Ectodermal cell (in vitro differentiated cells): ENCODE measurements around the gene HLX. TPM values are rescaled to one million over a fixed set of nuclear protein-coding genes. Genes with fewer than 3 reads are reported as not detected.
A peak's percentile ranks its signal among the peaks of the same experiment; 100 is the strongest.

Experiments
- H3K27ac ChIP-seq: 2 replicates; pipeline ENCODE4 v1.7.0; 2013; ENCODE audit warnings: mild to moderate bottlenecking, low read depth, low read length; ENCODE audit not compliant: insufficient read depth, poor library complexity, severe bottlenecking
- H3K27me3 ChIP-seq: 2 replicates; pipeline ENCODE4 v1.7.0; 2013; ENCODE audit warnings: mild to moderate bottlenecking, low read length; ENCODE audit not compliant: insufficient read depth, control insufficient read depth, poor library complexity, severe bottlenecking
- H3K36me3 ChIP-seq: one replicate; pipeline ENCODE4 v1.7.0; 2013; ENCODE audit warnings: low read length; ENCODE audit not compliant: control insufficient read depth, insufficient read depth
- H3K4me1 ChIP-seq: one replicate; pipeline ENCODE4 v1.7.0; 2013; ENCODE audit warnings: low read length; ENCODE audit not compliant: control insufficient read depth, insufficient read depth
- H3K4me3 ChIP-seq: 2 replicates; pipeline ENCODE4 v1.7.0; 2013; ENCODE audit warnings: low read depth, low read length, control low read depth; ENCODE audit not compliant: insufficient read depth
- H3K9me3 ChIP-seq: 2 replicates; pipeline ENCODE4 v1.7.0; 2013; ENCODE audit warnings: mild to moderate bottlenecking, low read length, moderate library complexity; ENCODE audit not compliant: control insufficient read depth
- WGBS, 2 experiments: methylation state at CpG; one replicate each; pipeline ENCODE4 v1.1.7; 2013; ENCODE audit warnings: missing lambda C conversion rate in 2 of 2; 5-methylcytosine and 5-hydroxymethylcytosine counted together
- polyA plus RNA-seq, 4 experiments: library from polyadenylated mRNA; stranded (reverse); fragments of 50-300 nt; gene quantifications; one replicate each; pipeline ENCODE4 v1.2.3, GENCODE V29; 2013

The HLX gene, protein sequence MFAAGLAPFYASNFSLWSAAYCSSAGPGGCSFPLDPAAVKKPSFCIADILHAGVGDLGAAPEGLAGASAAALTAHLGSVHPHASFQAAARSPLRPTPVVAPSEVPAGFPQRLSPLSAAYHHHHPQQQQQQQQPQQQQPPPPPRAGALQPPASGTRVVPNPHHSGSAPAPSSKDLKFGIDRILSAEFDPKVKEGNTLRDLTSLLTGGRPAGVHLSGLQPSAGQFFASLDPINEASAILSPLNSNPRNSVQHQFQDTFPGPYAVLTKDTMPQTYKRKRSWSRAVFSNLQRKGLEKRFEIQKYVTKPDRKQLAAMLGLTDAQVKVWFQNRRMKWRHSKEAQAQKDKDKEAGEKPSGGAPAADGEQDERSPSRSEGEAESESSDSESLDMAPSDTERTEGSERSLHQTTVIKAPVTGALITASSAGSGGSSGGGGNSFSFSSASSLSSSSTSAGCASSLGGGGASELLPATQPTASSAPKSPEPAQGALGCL
- not detected for polyA plus RNA-seq (2013, experiment 1 of 4)
- not detected for polyA plus RNA-seq (2013, experiment 2 of 4)
- 0.16 TPM for polyA plus RNA-seq (2013, experiment 3 of 4)
- 0.49 TPM for polyA plus RNA-seq (2013, experiment 4 of 4)

DNA sequence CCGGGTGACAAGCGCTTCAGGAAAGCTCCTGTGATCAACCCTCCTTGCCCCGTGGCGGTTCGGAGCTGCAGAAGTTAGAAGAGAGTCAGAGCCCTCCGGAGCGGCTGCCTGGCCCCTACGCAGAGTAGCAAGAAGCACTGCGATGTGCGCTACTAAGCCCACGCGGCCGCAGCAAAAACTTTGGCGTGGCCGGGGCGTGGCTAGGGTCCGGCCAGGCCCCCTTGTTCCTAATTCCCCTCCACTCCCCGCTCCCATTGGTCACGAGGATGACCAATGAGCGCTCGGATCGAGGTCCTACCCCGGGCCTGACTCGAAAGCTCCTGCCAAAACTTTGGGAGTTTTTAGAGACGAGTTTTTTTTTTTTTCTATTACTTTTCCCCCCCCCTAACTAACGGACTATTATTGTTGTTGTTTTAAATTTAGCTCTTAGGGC, at the start of gene HLX:
Gene HLX, plus strand, starts transcription at position 368 of the 433 bp plus-strand sequence. CDS start 415 bp downstream, outside the sequence.
- H3K27ac ChIP-seq, result no peak within 1 kb of the TSS

DNA sequence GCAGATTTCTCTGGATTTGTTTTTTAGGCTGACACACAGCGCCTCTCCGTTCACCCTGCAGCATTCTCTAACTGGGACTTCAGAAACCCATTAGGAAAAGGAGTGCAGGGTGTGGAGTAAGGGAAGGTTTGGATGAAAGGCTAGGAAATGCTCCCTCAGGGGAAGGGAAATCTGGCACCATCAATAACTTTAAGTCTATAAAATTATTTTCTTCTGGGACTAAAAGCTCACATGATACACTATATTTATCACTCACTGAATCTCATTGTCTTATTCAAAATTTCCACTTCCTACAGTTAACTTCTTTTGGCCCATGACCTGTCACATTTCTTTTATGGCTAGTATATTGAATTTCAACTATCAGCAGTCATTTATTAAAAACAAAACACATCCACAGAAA, 45.8 kb upstream of the HLX start:
- Histone ChIP-seq H3K27ac (no peak overlapping the region), H3K4me3 (no peak overlapping the region), H3K36me3 (no peaks in the 10 kb centered on the region), H3K9me3 (no peaks in the 10 kb centered on the region), H3K27me3 (no peaks in the 10 kb centered on the region), H3K4me1 (no peaks in the 10 kb centered on the region)
- WGBS, 2 experiments, result 84 to 88% methylated on average over 2 of the region's 2 CpGs

More for the DNA sequence above, at the start of gene HLX:
- Histone ChIP-seq H3K36me3 (no peaks in the 10 kb centered on the region), H3K27me3 (peaks cover 100% of the 10 kb centered on the region), H3K4me3 (peak within 1 kb of the TSS; percentile 31), H3K4me1 (peaks cover 14% of the 10 kb centered on the region), H3K9me3 (no peaks in the 10 kb centered on the region)
- WGBS, 2 experiments, result 0 to 1% methylated on average over 19 to 23 of the region's 26 CpGs

DNA sequence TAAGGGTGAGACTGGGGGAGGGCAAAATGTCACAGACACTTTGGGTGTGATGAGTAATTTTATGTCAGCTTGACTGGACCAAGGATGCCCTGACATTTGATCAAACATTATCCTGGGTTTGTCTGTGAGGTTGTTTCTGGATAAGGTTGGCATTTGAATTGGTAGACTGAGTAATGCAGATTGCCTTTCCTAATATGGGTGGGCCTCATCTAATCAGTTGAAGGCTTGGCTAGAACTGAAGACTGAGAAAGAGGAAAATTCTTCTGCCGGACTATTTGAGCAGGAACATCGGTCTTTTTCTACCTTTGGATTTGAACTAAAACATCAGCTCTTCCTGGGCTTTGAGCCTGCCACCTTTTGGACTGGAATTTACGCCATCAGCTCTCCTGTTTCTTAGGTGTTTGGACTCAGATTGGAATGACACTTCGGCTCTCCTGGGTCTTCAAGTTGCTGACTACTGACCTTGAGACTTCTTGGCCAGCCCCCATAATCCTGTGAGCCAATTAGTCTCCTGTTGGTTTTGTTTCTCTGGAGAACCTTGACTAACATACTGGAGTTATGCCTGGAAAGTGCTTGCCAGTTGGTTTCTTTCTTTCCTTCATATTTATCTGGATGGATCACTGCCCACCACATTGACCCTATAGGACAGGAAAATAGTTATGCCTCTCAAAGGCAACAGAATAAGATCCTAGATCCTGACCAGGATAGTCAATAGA, 44.9 kb upstream of the HLX start:
- H3K4me3 ChIP-seq, result no peak overlapping the region
- H3K27ac ChIP-seq, result no peak overlapping the region
- H3K36me3 ChIP-seq, result no peaks in the 10 kb centered on the region
- WGBS, 2 experiments, result 91 to 92% methylated on average over 4 of the region's 4 CpGs
- H3K9me3 ChIP-seq, result no peaks in the 10 kb centered on the region
- no peaks in the 10 kb centered on the region for H3K4me1 ChIP-seq
- no peaks in the 10 kb centered on the region for H3K27me3 ChIP-seq

DNA sequence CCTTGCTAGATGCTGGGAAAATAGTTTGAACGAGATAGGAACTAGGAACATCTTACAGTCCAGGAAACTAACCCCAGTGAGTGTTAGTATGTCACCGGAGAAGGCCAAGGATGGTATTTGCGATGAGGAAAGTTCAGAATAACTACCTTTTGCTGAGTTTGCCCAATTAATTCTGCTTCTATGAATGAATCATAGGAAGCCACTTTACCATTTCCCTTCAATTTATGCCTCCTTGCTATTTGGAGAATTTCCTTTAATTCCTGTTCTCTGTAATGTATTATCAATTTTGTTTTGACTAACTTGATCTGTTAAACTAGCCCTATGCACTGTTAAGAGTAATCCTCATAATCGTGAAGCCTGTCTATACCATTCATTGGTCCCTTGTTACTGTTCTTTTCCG, 40.7 kb upstream of the HLX start:
- Histone ChIP-seq H3K9me3 (no peaks in the 10 kb centered on the region), H3K27ac (no peak overlapping the region), H3K4me1 (no peaks in the 10 kb centered on the region), H3K27me3 (no peaks in the 10 kb centered on the region), H3K4me3 (no peak overlapping the region), H3K36me3 (no peaks in the 10 kb centered on the region)
- WGBS, 2 experiments, result 94 to 96% methylated on average over 5 of the region's 5 CpGs

DNA sequence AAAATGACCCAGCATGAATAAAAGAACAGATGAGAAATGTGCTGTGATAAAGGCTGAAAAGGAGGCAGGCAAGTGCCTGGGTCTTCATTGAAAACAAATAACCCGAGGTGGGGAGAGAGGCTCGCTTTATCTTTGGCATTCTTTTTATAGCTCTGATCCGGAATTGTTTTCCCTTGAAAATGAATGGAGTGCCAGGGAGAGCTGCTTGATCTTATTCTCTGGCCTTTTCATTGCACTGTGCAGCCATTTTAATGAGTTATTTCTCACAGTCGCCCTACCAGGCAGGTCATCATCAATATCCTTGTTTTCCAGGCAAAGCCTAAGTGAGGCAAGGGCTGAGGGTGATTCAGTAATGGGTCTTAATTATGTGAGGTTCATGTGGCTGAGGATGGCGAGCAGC, 39.8 kb upstream of the HLX start:
- Histone ChIP-seq H3K27ac (no peak overlapping the region), H3K4me1 (no peaks in the 10 kb centered on the region), H3K9me3 (no peaks in the 10 kb centered on the region), H3K4me3 (no peak overlapping the region), H3K36me3 (no peaks in the 10 kb centered on the region), H3K27me3 (no peaks in the 10 kb centered on the region)
- 84 to 85% methylated on average over 5 of the region's 5 CpGs for WGBS, 2 experiments

DNA sequence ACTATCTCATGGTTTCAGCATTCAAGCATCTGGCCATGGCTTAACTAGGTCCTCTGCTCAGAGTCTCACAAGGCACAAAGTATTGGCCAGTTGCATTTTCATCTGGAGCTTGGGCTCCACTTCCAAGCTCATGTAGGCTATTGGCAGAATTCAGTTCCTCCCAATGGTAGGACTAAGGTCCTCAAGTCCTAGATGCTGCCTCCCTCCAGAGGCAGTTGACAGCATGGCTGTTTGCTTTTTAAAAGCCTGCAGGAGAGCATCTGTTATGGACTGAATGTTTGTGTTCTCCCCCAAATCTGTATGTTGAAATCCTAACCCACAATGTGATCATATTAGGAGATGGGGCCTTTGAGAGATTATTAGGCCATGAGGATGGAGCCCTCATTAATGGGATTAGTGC, 38.0 kb upstream of the HLX start:
- no peak overlapping the region for H3K27ac ChIP-seq
- no peaks in the 10 kb centered on the region for H3K36me3 ChIP-seq
- no peaks in the 10 kb centered on the region for H3K4me1 ChIP-seq
- H3K9me3 ChIP-seq, result no peaks in the 10 kb centered on the region
- no peaks in the 10 kb centered on the region for H3K27me3 ChIP-seq
- H3K4me3 ChIP-seq, result no peak overlapping the region

DNA sequence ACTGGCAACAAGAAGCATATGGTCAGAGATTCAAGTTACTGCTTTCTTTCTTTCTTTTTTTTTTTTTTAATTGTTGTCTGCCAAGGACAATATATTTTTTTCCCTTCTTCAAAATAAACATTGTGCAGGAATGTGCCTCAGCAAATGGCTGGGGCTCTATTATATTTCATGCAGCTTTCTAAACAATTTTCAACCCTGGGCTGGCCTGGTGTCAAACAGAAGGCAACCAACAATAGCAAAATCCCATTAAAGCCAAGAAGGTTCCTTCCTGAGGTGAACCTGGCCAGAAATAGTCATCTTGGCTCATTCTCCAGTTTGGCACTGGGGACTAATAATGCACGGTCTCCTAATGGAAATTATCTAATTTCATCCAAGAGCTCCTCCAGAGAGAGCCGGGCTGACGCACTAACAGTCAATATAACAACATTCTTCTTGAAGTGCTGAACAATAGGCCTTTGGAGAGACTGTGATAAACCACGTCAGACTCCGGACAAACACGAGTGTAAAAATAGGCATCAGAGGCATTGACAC, 35.7 kb upstream of the HLX start:
- Histone ChIP-seq H3K36me3 (no peaks in the 10 kb centered on the region), H3K27me3 (no peaks in the 10 kb centered on the region), H3K27ac (no peak overlapping the region), H3K4me1 (no peaks in the 10 kb centered on the region), H3K9me3 (no peaks in the 10 kb centered on the region), H3K4me3 (no peak overlapping the region)
- WGBS, 2 experiments, result 88 to 89% methylated on average over 6 of the region's 6 CpGs

DNA sequence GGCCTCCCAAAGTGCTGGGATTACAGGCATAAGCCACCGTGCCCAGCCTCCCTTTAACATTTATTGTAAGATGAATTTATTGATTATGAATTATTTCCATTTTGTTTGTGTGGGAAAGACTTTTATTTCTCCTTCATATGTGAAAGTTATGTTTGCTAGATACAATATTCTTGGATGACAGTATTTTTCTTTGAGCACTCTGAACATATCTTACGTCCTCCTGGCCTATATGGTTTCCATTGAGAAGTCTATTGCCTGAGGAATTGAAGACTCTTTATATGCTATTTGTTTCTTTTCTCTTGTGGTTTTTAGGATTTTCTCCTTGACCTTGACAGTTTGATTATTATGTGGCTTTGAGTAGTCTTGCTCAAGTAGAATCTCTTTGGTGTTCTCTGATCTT, 26.8 kb upstream of the HLX start:
- Histone ChIP-seq H3K27ac (no peak overlapping the region), H3K36me3 (no peaks in the 10 kb centered on the region), H3K9me3 (no peaks in the 10 kb centered on the region), H3K4me3 (no peak overlapping the region), H3K27me3 (no peaks in the 10 kb centered on the region), H3K4me1 (no peaks in the 10 kb centered on the region)
- 100% methylated on average over 1 to 2 of the region's 2 CpGs for WGBS, 2 experiments

DNA sequence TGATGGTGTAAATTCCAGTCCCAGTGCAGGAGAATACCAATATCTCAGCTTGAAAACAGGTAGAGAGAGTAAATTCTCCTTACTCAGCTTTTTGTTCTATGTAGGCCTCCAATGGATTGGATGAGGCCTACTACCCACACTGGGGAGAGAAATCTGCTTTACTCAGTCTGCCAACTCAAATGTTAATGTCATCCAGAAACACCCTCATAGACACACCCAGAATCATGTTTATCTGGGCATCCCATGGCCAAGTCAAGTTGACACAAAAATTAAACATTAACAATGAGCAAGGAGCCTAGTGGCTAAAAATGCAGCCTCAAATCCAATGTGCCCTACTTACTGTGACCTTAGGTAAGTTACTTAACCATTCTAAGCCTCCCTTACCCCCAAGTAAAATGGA, 6.9 kb upstream of the HLX start:
- peaks cover 36% of the 10 kb centered on the region for H3K27me3 ChIP-seq
- no peak overlapping the region for H3K27ac ChIP-seq
- peaks cover 10% of the 10 kb centered on the region for H3K4me1 ChIP-seq
- H3K36me3 ChIP-seq, result no peaks in the 10 kb centered on the region
- no peaks in the 10 kb centered on the region for H3K9me3 ChIP-seq
- no peak overlapping the region for H3K4me3 ChIP-seq

DNA sequence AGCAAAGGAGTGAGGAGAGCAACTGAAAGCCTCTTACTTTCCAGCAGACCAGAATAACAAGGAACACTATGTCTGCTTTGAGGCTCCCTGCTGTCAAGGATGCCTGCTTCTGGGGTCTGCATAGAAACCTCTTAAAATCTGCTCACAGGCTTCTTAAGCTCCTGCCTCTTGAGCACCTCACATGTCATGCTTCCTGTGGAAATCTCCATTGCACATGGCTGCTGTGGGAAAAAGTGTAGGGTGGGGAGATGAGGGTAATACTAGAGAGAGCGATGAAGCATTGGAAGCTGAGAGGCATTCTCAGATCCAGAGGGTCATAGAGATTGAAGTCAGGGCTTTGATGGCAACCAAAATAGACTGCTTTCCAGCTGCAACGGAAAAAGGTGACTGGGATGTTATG, 6.2 kb upstream of the HLX start:
- H3K27me3 ChIP-seq, result peaks cover 44% of the 10 kb centered on the region
- H3K9me3 ChIP-seq, result no peaks in the 10 kb centered on the region
- WGBS, 2 experiments, result 81 to 89% methylated on average over 2 of the region's 2 CpGs

More for the DNA sequence above, 6.2 kb upstream of the HLX start:
- H3K4me1 ChIP-seq, result peaks cover 12% of the 10 kb centered on the region
- no peak overlapping the region for H3K4me3 ChIP-seq
- no peak overlapping the region for H3K27ac ChIP-seq
- no peaks in the 10 kb centered on the region for H3K36me3 ChIP-seq
